HG03432 (cell line): Measurements from ENCODE around the gene NIPAL4.
A peak's percentile ranks its signal among the peaks of the same experiment; 100 is the strongest.

ENCODE experiments used
- ATAC-seq: cut with Tn5 transposase; IDR thresholded peaks from one replicate; pipeline ENCODE4 v1.9.1; 2021; ENCODE audit warnings: mild to moderate bottlenecking, moderate library complexity; ENCODE audit not compliant: unreplicated experiment

NIPAL4 gene

GRCh38 chr5:157513182-157513581 lies 53.2 kb downstream of the NIPAL4 start:
- ATAC-seq: no peak

GRCh38 chr5:157514974-157515373 lies 55.0 kb downstream of the NIPAL4 start:
- ATAC-seq: no peak

DNA sequence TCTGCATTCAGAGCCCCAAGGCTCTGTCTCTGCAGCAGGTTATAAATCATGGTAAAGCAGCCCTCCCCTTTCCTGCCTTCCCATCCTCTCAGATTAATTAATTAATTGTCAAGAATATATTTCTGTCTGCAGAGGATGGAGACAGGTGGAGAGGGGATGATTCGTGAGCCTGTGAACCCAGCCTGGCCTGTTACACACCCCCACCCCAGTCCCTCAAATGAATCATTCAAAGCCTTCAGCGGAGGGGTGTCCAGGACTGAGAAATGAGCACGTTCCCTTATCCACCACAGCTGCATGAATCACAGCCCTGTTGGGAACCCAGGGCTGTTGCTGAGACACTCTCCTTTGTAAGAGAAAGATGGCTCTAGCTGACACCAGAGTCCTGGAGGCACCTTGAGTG lies 56.0 kb downstream of the NIPAL4 start:
- ATAC-seq: no peak

- no peak for ATAC-seq
Observed at GRCh38 chr5:157516626-157517325, 56.8 kb downstream of the NIPAL4 start.

- ATAC-seq: peak; percentile 76
Observed at GRCh38 chr5:157518963-157519362, 59.0 kb downstream of the NIPAL4 start.

DNA sequence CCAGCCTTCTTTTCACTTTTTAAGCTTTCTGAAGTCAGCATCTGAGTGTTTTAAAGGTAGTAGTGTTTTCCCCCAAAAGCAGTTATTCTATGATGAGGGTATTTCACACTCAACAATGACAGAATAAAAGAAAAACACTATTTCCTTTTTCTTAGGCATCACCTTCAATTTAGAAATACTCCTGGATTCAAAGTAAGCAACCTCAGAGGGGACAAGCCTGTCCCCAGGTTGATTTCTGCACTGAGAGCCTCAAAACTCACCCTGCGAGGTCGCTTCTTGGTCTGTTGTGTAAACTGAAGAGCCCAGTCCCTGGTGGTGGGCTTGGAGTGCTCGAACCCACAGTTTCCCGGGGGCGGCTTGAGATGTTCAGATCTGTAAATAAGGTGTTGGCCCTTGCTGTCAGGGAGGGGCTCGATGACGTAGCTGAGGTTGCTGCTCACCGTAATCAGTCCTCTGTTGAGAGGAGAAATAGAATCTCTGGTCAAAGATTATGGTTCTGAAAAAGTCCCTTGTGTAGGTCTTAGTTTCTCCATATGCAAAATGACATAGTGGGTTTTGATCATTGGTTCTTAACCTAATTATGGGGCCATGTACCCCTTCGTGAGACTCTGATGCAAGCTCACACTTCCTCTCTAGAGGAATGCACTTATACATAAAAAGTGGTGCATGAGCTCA lies 59.7 kb downstream of the NIPAL4 start:
- peak; percentile 67 for ATAC-seq

DNA sequence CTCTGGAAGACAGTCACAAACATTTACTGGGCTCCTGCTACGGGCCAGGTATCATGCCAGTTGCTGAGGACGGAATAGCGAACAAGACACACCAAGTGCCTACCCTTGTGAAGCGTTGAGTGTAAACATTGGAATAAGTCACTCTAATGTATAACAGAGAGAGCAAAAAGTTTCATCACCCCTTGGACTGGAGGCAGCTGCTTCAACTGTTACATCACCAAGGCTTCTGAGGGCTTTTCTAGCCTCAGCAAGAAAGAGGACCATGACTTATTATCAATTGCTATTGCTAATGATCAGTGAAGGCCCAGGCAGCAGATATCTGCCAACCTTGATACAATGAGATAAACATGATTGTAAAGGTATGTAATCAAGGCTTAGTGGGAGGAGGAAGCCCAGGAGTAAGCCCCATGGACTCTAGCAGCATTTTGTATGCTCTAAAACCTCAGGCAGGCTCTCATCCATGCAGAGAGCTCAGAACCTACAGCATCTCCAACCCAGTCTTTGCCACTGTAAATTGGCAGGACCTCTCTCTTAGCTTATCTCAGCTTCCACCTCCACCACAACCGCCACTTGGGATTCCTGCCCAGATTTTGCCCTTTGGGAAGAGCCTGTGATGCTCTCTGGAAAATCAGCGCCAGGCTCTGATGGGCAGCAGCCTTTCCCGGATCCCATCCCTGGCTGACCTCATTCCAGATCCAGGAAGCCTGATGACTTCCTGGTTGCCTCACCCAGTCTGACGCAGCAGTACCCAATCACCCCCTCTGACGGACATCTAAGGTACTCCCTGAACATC lies 61.1 kb downstream of the NIPAL4 start:
- ATAC-seq: no peak

DNA sequence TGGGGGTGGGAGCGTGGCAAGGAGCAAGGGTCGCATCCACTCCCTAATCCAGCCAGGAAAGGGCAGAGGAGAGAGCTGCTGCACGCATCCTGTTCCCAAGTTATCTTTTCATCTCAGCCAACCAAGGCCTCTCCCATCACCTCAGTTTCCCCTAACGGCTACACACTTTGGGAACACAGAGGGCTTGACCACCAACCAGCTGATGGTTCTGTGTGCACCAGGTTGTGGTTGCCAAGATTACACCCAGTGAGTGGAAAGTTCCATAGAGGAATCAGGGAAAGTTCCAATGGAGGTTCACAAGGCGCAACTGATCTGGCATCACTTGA lies 61.7 kb downstream of the NIPAL4 start:
- no peak for ATAC-seq

DNA sequence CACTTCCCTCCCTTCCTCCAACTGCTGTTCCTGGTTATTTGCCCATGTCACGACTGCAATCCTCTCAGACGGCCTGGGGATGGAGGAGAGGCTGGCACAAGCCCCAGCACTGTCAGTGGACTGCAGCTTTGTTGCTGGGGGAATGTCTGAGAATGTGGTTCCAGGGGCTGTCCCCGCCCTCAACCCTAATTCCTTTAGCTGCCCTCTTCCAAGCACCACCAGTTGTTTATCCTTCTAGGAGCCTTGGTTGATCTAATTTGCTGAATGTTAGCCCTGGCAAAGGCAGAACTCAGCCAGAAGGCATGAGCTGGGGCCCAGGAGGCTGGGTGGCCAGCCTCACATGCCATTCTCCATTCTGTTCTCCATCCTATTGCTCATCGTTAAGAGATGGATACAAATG lies 64.0 kb downstream of the NIPAL4 start:
- no peak for ATAC-seq
